ENCODE measurements around the gene CCDC167.

The CCDC167 gene

GRCh38 chr6:37487591-37488380 lies 11.9 kb downstream of the CCDC167 start:
- no peak for FAIRE-seq

- FAIRE-seq: no peak
These were observed 13.4 kb downstream of the CCDC167 start for GRCh38 chr6:37486121-37486839.

GRCh38 chr6:37485291-37485702 lies 14.4 kb downstream of the CCDC167 start:
- no peak for FAIRE-seq

GRCh38 chr6:37484786-37485170 lies 14.9 kb downstream of the CCDC167 start:
- FAIRE-seq: no peak

GRCh38 chr6:37483917-37484785 lies 15.5 kb downstream of the CCDC167 start:
- FAIRE-seq: no peak

GRCh38 chr6:37483252-37483901 lies 16.3 kb downstream of the CCDC167 start:
- no peak for FAIRE-seq

GRCh38 chr6:37482606-37483251 lies 17.0 kb downstream of the CCDC167 start:
- FAIRE-seq: no peak

- FAIRE-seq: no peak
These were observed 17.7 kb downstream of the CCDC167 start for GRCh38 chr6:37481711-37482605.

- no peak for FAIRE-seq
These were observed 18.6 kb downstream of the CCDC167 start for GRCh38 chr6:37480951-37481534.

GRCh38 chr6:37480118-37480736 lies 19.5 kb downstream of the CCDC167 start:
- FAIRE-seq: no peak

GRCh38 chr6:37479266-37479854 lies 20.3 kb downstream of the CCDC167 start:
- FAIRE-seq: no peak

GRCh38 chr6:37478827-37479226 lies 20.9 kb downstream of the CCDC167 start:
- FAIRE-seq: no peak

GRCh38 chr6:37477656-37478435 lies 21.8 kb downstream of the CCDC167 start:
- FAIRE-seq: no peak

- FAIRE-seq: no peak
These were observed 22.5 kb downstream of the CCDC167 start for GRCh38 chr6:37477191-37477590.

- FAIRE-seq: no peak
These were observed 25.4 kb downstream of the CCDC167 start for GRCh38 chr6:37474316-37474715.

- no peak for FAIRE-seq
These were observed 26.2 kb downstream of the CCDC167 start for GRCh38 chr6:37473364-37474095.

GRCh38 chr6:37467718-37468117 lies 32.0 kb downstream of the CCDC167 start:
- no peak for FAIRE-seq

GRCh38 chr6:37463110-37463509 lies 36.6 kb downstream of the CCDC167 start:
- no peak for FAIRE-seq
